G401.6 (cell line): ENCODE results near the gene PPM1D.
"Not testable (repeated sequence)": the region's sequence is repeated elsewhere in the genome, so short reads cannot be mapped to it uniquely, and the experiment has no call there.

Experiments used
- FAIRE-seq: peaks from 2 replicates; lab custom pipeline; 2012; peaks lifted over from hg19 to GRCh38; lab: Jason Lieb, UNC

The PPM1D gene

DNA sequence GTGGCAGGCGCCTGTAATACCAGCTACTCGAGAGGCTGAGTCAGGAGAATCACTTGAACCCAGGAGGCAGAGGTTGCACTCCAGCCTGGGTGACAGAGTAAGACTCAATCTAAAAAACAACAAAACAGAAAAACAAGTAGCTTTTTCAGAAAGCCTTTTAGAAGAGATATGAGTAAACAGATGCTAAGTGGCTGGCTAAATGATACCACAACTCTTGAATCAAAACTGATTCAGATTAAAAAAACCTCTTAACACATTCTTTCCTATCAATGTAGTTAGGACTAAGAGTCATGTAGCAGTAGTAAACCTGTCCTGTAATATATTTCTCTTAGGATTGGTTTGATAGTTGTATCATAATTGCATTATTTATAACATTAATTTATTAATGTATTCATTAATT lies 23.0 kb downstream of the PPM1D start:
- FAIRE-seq = peak; percentile 13

DNA sequence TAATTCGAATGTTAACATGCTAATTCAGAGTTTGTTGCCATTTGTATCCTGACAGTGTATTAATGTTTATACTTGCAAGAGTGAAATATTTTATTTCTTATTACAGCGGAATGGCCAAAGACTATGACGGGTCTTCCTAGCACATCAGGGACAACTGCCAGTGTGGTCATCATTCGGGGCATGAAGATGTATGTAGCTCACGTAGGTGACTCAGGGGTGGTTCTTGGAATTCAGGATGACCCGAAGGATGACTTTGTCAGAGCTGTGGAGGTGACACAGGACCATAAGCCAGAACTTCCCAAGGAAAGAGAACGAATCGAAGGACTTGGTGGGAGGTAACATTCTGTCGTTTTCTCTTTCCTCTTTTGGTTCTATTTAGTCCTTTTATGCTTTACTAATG lies 23.4 kb downstream of the PPM1D start:
- FAIRE-seq = no peak

DNA sequence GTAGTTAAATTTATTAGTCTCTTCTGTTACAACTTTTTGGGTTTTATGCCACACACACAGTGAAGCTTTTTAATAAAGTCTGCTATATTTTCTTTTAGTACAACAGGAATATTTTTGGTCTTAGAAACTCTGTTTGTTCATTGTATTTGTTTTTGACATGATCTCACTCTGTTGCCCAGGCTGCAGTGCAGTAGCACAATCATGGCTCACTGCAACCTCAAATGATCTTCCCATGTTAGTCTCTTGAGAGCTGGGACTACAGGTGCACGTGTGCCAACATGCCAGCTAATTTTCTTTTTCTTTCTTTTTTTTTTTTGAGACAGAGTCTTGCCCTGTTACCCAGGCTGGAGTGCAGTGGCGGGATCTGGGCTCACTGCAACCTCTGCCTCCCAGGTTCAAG lies 27.1 kb downstream of the PPM1D start:
- FAIRE-seq = no peak

DNA sequence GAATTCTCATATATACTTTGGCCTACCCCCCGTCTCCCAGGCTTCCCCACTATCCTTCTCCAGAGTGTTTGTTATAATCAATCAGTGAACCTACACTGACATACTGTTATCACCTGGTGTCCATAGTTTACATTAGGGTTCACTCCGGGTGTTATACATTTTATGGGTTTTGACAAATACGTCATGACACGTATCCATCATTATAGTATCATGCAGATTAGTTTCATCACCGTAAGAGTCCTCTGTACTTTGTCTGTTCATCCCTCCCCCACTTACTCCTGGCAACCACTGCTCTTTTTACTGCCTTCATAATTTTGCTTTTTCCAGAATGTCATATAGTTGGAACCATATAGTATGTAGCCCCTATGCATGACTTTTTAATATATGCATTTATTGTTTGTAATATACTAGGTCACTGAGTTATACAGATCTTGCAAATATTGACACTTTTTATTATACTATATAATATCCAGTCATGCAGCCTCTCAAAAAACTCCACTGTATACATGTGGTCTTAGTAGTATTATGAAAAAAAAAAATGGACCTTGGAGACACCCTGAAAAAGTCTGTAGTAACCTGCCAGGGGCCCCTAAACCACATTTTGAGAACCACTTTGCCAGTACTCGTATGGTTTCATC lies 28.4 kb downstream of the PPM1D start:
- FAIRE-seq = no peak

DNA sequence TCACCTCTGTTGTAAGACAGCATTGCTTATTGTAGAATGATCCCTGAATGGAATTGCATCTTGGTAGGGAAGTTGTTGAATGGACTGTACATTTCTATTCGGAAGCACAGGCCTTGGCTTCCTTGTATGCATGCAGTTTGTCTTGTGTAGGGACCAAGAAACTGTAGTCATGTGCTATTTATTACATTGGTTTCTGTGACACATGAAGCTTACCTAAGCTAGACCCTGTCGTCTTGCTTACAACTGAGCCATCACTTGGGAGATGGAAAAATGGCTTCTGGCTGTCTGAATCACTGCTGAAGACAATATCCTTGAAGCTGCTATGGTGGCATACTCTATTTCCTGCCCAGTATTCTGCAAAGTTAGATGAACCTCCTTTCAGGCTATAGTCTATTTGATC lies 29.1 kb downstream of the PPM1D start:
- no peak for FAIRE-seq

DNA sequence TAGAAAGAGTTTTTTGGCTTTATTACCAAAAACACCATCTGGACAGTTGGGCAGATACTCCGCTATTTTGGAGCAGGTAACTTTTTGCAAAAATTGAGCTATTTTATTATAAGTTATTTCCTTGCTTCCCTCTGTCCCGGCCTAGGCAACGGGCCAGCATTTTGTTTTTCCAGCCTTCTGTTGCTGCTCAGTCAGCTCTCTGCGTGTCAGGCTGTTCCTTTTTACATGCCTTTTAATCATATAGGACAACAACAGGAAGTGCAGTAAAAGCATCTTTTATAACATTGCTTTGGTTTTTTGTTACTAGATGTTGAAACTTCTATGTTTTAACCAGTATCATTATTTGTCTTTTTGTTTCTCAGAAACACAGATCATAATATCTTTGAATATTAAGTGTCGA lies 30.4 kb downstream of the PPM1D start:
- no peak for FAIRE-seq

DNA sequence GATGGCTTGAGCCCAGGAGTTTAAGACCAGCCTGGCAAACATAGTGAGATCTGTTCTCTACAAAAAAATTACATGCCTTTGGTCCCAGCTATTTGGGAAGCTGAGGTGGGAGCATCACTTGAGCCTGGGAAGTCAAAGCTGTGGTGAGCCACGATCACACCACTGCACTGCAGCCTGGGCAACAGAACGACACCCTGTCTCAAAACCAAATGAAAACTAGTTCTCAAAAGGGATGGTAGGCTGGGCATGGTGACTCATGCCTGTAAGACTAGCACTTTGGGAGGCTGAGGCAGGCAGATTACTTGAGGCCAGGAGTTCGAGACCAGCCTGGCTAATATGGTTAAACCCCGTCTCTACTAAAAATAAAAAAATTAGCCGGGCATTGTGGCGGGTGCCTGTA lies 31.1 kb downstream of the PPM1D start:
- no peak for FAIRE-seq

DNA sequence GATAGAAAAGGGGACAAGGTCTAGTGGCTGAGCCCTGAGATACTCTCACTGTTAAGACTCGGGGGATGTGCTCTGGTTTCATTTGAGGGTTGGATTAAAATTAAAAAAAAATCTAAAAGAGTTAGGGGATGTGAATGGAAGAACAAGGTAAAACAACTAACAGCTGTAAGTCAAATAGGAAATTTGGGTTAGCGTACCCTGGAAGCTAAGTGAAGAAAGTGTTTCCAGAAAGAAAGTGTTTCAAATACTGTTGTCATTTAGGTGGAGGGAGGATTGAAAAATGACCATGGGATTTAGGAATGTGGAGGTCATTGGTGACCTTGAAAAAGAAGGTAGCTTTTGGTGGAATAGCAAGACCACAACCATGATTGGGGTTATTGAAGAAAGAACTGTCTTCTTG lies 37.7 kb downstream of the PPM1D start:
- FAIRE-seq = no peak

DNA sequence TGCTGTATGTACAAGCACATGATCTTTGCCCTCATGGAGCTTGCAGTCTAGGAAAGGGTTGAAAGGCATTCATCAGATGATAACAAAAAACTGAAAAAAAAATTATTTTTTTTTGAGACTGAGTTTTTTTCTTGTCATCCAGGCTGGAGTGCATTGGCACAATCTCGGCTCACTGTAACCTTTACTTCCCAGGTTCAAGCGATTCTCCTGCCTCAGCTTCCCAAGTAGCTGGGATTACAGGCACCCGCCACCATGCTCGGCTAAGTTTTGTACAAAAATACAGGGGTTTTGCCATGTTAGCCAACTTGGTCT lies 39.0 kb downstream of the PPM1D start:
- FAIRE-seq = no peak

DNA sequence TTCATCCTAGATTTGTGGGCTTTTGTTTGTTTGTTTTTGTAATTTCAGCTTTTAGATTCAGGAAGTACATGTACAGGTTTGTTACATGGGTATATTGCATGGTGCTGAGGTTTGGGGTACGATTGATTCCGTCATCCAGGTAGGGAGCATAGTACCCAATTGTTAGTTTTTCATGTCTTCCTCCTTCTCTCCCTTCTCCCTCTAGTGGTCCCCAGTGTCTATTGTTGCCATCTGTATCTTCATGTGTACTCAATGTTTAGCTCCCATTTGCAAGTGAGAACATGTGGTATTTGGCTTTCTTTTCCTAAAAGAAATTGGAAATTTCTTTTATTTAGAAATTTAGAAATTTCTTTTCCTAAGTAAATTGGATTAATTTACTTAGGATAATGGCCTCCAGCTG lies 40.5 kb downstream of the PPM1D start:
- no peak for FAIRE-seq

DNA sequence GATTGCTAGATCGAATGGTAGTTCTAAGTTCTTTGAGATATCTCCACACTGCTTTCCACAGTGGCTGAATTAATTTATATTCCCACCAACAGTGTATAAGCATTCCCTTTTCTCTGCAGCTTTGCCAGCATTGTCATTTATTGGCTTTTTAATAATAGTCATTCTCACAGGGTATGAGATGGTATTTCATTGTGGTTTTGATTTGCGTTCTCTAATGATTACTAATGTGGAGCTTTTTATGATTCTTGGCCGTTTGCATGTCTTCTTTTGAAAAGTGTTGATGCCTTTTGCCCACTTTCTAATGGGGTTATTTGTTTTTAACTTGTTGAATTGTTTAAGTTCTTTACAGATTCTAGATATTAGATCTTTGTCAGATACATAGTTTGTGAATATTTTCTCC lies 41.1 kb downstream of the PPM1D start:
- FAIRE-seq = no peak

DNA sequence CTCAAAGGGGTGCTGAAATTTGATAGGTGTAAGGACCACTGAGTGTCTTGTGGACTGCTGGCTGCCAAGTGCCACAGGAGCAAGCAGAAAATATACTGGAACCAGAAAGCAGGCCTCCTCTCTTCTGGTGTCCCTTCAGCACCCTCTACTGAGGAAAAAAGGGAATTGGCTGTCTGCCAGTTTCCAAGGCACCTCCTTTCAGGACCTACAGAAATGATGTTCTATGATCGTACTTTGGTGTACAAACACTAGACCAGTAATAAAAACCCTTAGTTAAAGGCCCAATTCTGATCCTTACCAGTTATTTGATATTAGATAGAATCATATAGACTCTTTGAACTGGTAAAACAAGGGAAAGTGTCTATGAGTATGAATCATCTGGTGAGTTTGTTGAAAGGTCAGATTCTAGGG lies 41.8 kb downstream of the PPM1D start:
- FAIRE-seq = peak; percentile 21

DNA sequence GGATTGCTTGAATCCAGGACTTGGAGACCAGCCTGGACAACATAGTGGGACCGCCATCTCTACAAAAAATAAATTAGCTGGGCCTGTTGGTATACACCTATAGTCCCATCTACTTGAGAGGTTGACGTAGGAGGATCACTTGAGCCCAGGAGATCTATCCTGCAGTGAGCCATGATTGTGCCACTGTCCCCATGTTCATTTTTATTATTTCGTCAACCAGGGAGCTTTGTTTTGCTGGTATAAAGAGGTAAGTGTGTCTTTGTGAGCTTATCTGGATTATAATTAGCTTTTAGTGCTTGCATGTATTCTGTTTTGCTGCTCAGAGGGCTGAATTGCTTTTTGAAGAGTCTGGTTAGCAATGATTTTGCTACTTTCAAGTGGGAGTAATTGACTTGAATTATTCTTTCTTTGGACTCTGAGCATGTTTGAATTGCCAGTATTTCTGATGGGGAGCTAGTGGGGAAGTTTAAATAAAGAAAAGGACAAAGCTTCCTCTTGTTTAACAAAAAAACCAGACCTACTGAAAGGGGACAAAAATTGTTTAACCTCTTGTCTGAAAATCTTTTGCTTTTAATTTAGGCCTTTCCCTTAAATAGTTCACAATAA lies 46.0 kb downstream of the PPM1D start:
- FAIRE-seq = no peak

DNA sequence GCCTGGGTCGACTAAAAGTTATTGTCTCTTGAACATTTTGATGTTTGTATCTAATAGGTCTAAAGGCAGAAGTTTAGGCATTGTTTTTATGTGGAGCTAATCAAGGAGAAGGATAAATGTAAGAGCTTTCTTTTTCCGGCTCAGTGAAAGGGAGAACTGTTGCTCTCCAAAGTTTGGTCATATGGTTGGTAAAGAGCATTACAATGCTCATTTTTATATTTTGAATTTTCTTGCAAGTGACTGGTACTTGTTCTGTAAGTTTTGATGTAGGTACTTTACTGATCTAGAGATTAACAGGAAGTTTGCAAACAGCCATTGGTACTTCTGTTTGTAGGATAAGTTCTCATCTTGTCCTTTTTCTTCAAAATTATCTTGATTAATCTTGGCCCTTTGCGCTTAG lies 46.7 kb downstream of the PPM1D start:
- FAIRE-seq = no peak

DNA sequence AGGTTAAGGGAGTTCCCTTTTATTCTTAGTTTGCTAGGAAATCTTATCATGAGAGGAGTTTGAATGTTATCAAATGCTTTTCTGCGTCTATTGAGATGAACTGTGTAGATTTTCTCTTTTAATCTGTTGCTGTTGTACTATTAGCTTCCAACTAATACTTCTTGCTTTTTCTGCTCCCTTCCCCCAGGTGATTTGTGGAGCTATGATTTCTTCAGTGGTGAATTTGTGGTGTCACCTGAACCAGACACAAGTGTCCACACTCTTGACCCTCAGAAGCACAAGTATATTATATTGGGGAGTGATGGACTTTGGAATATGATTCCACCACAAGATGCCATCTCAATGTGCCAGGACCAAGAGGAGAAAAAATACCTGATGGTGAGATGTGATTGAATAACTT lies 47.7 kb downstream of the PPM1D start:
- no peak for FAIRE-seq

DNA sequence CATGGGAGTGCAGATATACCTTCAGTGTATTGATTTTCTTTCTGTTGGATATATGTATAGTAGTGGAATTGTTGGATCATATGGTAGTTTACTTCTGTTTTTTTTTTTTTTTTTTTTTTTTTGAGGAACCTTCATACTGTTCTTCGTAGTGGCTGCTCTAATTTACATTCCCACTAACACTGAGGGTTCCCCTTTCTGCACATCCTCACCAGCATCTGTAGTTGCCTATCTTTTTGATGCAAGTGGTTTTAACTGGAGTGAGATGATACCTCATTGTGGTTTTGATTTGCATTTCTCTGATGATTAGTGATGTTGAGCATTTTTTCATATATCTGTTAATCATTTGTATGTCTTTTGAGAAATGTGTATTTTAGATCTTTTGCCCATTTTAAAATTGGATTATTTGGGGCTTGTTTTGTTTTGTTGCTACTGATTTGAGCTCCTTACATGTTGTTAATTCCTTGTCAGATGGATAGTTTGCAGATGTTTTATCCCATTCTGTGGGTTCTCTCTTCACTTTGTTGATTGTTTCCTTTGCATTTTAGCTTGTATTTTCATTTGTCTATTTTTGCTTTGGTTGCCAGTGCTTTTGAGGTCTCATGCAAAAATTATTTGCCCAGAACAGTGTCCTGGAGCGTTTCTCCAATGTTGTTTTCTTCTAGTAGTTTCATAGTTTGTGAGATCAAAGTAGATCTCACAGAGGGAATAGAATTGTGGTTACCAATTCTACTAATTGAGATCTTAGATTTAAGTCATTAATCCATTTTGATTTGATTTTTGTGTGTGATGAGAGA lies 52.7 kb downstream of the PPM1D start:
- no peak for FAIRE-seq

DNA sequence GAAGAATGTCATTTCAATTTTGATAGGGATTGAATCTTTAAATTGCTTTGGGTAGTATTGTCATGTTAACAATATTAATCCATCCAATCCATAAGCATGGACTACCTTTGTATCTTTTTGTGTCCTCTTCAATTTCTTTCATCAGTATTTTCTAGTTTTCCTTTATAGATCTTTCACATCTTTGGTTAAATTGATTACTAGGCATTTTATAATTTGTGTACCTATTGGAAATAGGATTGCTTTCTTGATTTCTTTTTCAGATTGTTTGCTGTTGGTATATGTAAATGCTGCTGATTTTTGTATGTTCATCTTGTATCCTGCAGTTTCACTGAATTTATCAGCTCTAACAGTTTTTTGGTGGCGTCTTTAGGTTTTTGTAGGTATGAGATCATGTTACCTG lies 53.6 kb downstream of the PPM1D start:
- FAIRE-seq = no peak

DNA sequence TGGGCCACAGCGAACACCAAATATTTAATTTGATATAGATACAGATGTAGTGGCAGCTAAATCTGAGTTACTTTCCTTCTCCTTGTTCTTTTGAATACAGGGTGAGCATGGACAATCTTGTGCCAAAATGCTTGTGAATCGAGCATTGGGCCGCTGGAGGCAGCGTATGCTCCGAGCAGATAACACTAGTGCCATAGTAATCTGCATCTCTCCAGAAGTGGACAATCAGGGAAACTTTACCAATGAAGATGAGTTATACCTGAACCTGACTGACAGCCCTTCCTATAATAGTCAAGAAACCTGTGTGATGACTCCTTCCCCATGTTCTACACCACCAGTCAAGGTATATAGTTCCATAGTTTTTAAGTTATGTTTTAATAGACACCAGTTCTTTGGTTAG lies 56.5 kb downstream of the PPM1D start:
- FAIRE-seq = no peak

DNA sequence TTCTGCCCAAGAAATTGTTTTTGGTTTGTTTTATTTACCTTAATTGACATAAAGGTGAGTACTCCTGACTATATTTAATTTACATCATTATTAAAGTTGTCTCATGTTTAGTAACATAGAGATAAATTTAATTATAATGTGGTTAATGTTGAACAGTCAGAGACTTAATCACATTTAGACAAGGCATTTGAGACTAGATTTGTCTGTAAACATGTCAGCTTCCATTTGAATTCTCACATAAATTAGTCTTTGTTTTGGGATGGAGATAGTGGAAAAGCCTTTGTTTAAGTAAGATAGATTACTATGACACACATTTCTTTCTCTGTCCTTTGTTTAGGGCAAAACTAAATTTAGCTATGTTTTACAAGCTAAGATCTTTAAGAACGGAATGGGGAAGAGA lies 59.2 kb downstream of the PPM1D start:
- no peak for FAIRE-seq

DNA sequence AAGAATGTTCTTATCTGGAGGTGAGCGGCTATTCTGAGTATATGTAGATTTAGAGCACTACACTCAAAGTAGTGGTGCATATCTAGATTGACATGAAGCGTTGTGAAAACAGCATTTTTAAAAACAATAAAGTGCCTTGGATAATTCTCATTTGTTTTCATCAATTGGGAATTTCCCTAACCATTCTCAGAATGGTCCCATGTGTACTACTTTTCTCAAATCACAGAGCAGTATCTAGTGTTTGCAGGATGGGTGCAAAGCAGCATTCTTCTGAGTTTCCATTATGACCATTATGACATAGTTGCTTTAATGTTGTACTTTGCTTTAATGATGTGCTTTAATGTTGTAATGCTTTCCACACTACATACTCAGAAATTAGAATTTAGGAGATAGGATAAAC lies 61.5 kb downstream of the PPM1D start:
- no peak for FAIRE-seq

DNA sequence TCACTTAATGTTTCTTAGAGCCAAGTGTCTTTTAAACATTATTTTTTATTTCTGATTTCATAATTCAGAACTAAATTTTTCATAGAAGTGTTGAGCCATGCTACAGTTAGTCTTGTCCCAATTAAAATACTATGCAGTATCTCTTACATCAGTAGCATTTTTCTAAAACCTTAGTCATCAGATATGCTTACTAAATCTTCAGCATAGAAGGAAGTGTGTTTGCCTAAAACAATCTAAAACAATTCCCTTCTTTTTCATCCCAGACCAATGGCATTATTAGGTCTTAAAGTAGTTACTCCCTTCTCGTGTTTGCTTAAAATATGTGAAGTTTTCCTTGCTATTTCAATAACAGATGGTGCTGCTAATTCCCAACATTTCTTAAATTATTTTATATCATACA lies 64.0 kb downstream of the PPM1D start:
- no peak for FAIRE-seq

DNA sequence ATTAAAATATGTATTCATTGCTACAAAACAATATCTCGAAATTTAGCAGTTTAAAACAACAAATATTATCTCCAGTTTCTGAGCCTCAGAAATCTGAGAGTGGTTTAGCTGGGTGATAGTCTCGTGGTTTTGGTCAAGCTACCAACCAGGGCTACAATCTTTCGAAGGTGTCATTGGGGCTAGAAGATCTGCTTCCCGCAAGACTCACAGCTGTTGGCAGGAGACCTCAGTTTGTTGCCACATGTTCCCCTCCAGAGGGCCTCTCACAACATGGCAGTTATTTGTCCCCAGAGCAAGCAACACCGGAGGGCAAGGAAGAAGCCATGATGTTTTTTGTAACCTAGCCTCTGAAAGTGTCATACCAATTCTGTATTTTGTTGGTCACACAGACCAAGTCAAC lies 65.6 kb downstream of the PPM1D start:
- no peak for FAIRE-seq

DNA sequence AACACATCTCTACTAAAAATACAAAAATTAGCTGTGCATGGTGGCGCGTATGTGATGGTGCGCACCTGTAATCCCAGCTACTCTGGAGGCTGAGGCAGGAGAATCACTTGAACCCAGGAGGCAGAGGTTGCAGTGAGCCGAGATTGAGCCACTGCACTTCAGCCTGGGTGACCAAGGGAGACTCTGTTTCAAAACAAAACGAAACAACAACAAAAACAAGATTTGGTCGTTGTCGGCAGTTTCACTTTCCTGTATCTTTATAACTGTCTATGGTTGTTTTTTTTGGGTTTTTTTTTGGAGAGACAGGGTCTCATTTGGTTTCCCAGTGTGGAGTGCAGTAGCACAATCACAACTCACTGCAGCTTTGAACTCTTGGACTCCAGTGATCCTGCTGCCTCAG lies 68.7 kb downstream of the PPM1D start:
- FAIRE-seq = not testable (repeated sequence)

DNA sequence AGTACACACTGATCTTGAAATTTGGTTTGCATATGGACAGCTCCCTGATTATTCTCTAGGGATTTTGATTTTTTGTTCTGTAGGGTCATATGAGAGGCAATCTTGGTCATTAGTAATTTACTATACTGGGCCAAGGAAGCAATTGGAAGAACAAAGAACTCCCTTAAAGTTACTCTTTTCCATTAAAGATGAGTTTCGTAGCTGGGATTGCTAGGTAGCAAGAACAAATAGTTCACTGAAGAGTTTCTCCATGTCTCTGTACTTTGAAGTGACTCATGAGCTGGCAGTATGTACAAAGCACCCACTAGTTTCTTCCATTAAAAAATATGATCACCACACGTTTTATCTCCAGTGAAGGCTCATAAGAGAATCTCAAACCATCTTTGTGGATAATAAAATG lies 71.5 kb downstream of the PPM1D start:
- no peak for FAIRE-seq
